Measurements from ENCODE around the gene BBS9. TPM values are rescaled to one million over a fixed set of nuclear protein-coding genes. Genes with fewer than 3 reads are reported as not detected.

The BBS9 gene
- total RNA-seq, 1 experiment from 2014 or later, result 5.1 TPM

DNA sequence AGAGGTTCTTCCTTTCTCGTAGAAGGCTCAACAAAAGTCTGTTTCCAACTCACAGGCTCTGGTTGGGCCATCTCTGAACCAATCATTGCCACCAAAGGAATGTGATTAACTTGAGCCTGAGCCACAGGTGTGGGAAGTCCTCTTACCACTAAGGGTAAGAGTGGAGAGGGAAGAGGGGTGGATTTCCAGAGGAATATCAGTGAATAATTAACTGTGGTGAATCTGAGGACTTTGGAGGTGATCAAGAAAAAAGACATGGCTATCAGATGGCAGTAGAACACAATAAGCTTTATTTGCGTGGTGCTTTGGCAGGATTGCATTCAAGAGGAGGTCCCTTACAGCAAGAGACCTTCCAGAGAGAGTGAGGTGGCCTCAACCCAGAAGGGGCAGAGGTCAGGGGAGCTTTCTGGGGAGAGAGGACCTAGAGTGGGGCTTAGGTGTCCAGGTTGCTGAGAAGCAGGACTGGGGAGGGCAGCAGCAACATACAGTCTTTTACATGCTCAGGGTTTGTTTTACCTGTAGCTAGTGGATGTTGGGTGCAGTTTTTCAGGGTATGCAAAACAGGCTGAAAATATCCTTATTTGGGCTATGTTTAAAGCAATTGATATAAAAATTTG lies 61.4 kb downstream of the BBS9 start:
- POLR2A ChIA-PET, result interaction anchor here (0.6 kb wide), 1 partner anchor 75 kb away, joined by 3 read pairs; no protein-coding TSS in a partner anchor
- no TSS peak for BruUV-seq (replicated peaks)
- intact Hi-C loops (cut with micrococcal nuclease), result no loop called here
- no peak overlapping the region for H3K27ac Mint-ChIP-seq (ENCODE audit: low read depth, unreplicated experiment)
- H3K4me1 Mint-ChIP-seq (ENCODE audit: insufficient read depth, unreplicated experiment), result peaks cover 5% of the 10 kb centered on the region
- TF ChIP-seq, protein P1, sequence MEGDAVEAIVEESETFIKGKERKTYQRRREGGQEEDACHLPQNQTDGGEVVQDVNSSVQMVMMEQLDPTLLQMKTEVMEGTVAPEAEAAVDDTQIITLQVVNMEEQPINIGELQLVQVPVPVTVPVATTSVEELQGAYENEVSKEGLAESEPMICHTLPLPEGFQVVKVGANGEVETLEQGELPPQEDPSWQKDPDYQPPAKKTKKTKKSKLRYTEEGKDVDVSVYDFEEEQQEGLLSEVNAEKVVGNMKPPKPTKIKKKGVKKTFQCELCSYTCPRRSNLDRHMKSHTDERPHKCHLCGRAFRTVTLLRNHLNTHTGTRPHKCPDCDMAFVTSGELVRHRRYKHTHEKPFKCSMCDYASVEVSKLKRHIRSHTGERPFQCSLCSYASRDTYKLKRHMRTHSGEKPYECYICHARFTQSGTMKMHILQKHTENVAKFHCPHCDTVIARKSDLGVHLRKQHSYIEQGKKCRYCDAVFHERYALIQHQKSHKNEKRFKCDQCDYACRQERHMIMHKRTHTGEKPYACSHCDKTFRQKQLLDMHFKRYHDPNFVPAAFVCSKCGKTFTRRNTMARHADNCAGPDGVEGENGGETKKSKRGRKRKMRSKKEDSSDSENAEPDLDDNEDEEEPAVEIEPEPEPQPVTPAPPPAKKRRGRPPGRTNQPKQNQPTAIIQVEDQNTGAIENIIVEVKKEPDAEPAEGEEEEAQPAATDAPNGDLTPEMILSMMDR (IDR thresholded peaks at IDR 0.05; ENCODE audit: unreplicated experiment), result no peak
- CTCF ChIA-PET, result interaction anchor here (0.9 to 1.1 kb wide), 2 partner anchors 10 to 742 kb away, joined by 3 to 4 read pairs; no protein-coding TSS in a partner anchor
- no peaks in the 10 kb centered on the region for H3K36me3 Mint-ChIP-seq (ENCODE audit: insufficient read depth, unreplicated experiment)
- no peaks in the 10 kb centered on the region for H3K9me3 Mint-ChIP-seq (ENCODE audit: unreplicated experiment)
- no peaks in the 10 kb centered on the region for H3K27me3 Mint-ChIP-seq (ENCODE audit: insufficient read depth, unreplicated experiment)
- H3K4me3 Mint-ChIP-seq (ENCODE audit: unreplicated experiment), result no peak overlapping the region
- DNase-seq (ENCODE audit: unreplicated experiment), result no peak

- no TSS peak for BruUV-seq (replicated peaks)
- intact Hi-C loops (cut with micrococcal nuclease), result no loop called here
- no peak overlapping the region for H3K27ac Mint-ChIP-seq (ENCODE audit: low read depth, unreplicated experiment)
- peaks cover 5% of the 10 kb centered on the region for H3K4me1 Mint-ChIP-seq (ENCODE audit: insufficient read depth, unreplicated experiment)
- POLR2A ChIA-PET, result interaction anchor here (0.6 kb wide), 1 partner anchor 76 kb away, joined by 3 read pairs; no protein-coding TSS in a partner anchor
- H3K9me3 Mint-ChIP-seq (ENCODE audit: unreplicated experiment), result no peaks in the 10 kb centered on the region
- CTCF ChIA-PET, result interaction anchor here (0.9 kb wide), 1 partner anchor 742 kb away, joined by 3 read pairs; no protein-coding TSS in a partner anchor
- no peak overlapping the region for H3K4me3 Mint-ChIP-seq (ENCODE audit: unreplicated experiment)
- no peaks in the 10 kb centered on the region for H3K27me3 Mint-ChIP-seq (ENCODE audit: insufficient read depth, unreplicated experiment)
- TF ChIP-seq, protein P1 (IDR thresholded peaks at IDR 0.05; ENCODE audit: unreplicated experiment), result no peak
- peak; percentile 35 for DNase-seq (ENCODE audit: unreplicated experiment)
- no peaks in the 10 kb centered on the region for H3K36me3 Mint-ChIP-seq (ENCODE audit: insufficient read depth, unreplicated experiment)
Observed at GRCh38 chr7:33191340-33191739, 62.0 kb downstream of the BBS9 start.

DNA sequence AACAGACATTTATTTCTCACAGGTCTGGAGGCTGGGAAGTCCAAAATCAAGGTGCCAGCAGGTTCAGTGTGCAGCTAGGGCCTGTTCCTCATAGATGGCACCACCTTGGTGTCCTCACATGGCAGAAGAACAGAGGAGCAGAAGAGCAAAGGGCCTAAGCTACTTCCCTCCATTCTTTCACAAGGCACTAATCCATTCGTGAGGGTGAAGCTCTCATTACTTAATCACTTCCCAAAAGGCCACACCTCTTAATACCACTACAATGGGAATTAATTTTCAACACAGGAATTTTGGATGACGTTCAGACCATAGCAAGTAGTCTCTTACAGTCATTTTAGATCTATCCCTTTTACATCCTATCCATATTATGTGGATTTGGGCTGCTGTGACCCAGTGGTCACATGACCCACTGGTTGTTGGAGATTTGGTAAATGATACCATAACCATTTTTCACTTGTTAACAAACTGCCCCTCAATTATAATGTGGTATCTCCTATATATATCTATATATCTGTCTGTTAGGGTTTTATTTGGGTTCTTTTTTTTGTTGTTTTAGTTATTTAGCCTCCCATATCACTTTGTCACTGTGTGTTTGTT lies 63.4 kb downstream of the BBS9 start:
- H3K4me3 Mint-ChIP-seq (ENCODE audit: unreplicated experiment), result no peak overlapping the region
- ChIA-PET POLR2A (no interaction called here), CTCF (interaction anchor here (0.6 to 0.8 kb wide), 2 partner anchors 15 to 267 kb away, joined by 3 read pairs; no protein-coding TSS in a partner anchor)
- H3K36me3 Mint-ChIP-seq (ENCODE audit: insufficient read depth, unreplicated experiment), result no peaks in the 10 kb centered on the region
- intact Hi-C loops (cut with micrococcal nuclease), result no loop called here
- H3K27me3 Mint-ChIP-seq (ENCODE audit: insufficient read depth, unreplicated experiment), result no peaks in the 10 kb centered on the region
- H3K4me1 Mint-ChIP-seq (ENCODE audit: insufficient read depth, unreplicated experiment), result peaks cover 5% of the 10 kb centered on the region
- DNase-seq (ENCODE audit: unreplicated experiment), result peak; percentile 16
- no TSS peak for BruUV-seq (replicated peaks)
- no peaks in the 10 kb centered on the region for H3K9me3 Mint-ChIP-seq (ENCODE audit: unreplicated experiment)
- H3K27ac Mint-ChIP-seq (ENCODE audit: low read depth, unreplicated experiment), result no peak overlapping the region
- TF ChIP-seq, protein P1 (IDR thresholded peaks at IDR 0.05; ENCODE audit: unreplicated experiment), result no peak

DNA sequence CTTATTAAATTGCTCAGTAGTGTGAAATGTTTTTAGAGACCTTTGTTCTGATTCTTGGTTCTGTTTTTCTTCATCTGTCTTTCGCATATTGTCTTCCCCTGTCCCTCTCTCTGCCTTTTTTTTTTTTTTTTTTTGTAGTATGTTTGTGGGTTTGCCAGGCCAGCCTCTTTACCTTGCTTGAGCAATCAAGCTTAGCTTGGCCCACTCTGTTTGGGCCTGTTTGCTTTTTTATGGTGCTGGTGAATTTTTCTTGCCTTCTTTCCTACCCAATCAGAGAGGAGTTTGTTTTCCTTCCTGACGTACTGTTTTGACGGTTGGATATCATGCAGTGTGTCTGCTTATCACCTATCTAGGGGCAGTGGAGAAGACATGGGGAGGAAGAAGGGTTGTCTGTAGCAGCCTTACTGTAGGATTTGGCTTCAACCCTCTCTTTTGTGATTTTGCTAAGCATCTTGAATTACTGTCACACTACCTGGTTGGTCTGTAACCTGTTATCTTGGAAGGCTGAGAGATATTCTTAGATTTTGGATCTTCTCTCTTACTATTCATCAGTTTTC lies 64.0 kb downstream of the BBS9 start:
- H3K36me3 Mint-ChIP-seq (ENCODE audit: insufficient read depth, unreplicated experiment), result no peaks in the 10 kb centered on the region
- no peaks in the 10 kb centered on the region for H3K9me3 Mint-ChIP-seq (ENCODE audit: unreplicated experiment)
- ChIA-PET CTCF (interaction anchor here (0.7 to 1.5 kb wide), 2 partner anchors 10 to 695 kb away, joined by 3 read pairs; no protein-coding TSS in a partner anchor), POLR2A (no interaction called here)
- H3K4me3 Mint-ChIP-seq (ENCODE audit: unreplicated experiment), result no peak overlapping the region
- H3K27ac Mint-ChIP-seq (ENCODE audit: low read depth, unreplicated experiment), result no peak overlapping the region
- TF ChIP-seq, protein P1 (IDR thresholded peaks at IDR 0.05; ENCODE audit: unreplicated experiment), result no peak
- DNase-seq (ENCODE audit: unreplicated experiment), result no peak
- no peaks in the 10 kb centered on the region for H3K27me3 Mint-ChIP-seq (ENCODE audit: insufficient read depth, unreplicated experiment)
- no TSS peak for BruUV-seq (replicated peaks)
- intact Hi-C loops (cut with micrococcal nuclease), result no loop called here
- peaks cover 5% of the 10 kb centered on the region for H3K4me1 Mint-ChIP-seq (ENCODE audit: insufficient read depth, unreplicated experiment)

All from MCF 10A (cell line).